ENCODE results near the gene EXTL2.
A peak's percentile ranks its signal among the peaks of the same experiment; 100 is the strongest.
"Not testable (repeated sequence)": the region's sequence is repeated elsewhere in the genome, so short reads cannot be mapped to it uniquely, and the experiment has no call there.

EXTL2 gene

DNA sequence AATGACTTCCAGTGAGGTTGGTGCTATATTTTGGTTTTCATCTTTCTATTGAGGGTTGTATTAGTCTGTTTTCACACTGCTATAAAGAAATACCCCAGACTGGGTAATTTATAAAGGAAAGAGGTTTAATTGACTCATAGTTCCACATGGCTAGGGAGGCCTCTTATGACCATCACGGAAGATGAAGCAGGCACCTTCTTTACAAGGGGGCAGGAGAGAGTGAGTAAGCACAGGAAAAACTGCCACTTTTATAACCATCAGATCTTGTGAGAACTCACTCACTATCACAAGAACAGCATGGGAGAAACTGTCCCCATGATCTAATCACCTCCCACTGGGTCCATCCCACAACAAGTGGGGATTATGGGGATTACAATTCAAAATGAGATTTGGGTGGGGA, 5.6 kb downstream of the EXTL2 start:
- H3K4me3 ChIP-seq (ENCODE audit: low read depth, low read length); CTCF ChIA-PET; H3K9me3 ChIP-seq (ENCODE audit: control insufficient read depth, insufficient read depth, low read depth, low read length); H3K27ac ChIP-seq (ENCODE audit: extremely low read depth, low read depth, low read length); H3K4me1 ChIP-seq (ENCODE audit: control insufficient read depth, insufficient read depth, low read length); POLR2A ChIA-PET: not testable (repeated sequence)
- H3K36me3 ChIP-seq (ENCODE audit: control insufficient read depth in 2 of 2, insufficient read depth in 1 of 2, low read length in 2 of 2): peaks cover 0 to 10% of the 10 kb centered on the region in 2 experiments; a peak in 1 of 3 replicates

GRCh38 chr1:100883963-100884362, 10.7 kb downstream of the EXTL2 start:
- Histone ChIP-seq H3K4me1 (ENCODE audit: control insufficient read depth, insufficient read depth, low read length) (peaks cover 3% of the 10 kb centered on the region; the same call in 1 of the 2 replicates), H3K9me3 (ENCODE audit: control insufficient read depth, insufficient read depth, low read depth, low read length) (no peaks in the 10 kb centered on the region), H3K4me3 (ENCODE audit: low read depth, low read length) (no peak overlapping the region), H3K27ac (ENCODE audit: extremely low read depth, low read depth, low read length) (no peak overlapping the region), H3K36me3 (ENCODE audit: control insufficient read depth in 2 of 2, insufficient read depth in 1 of 2, low read length in 2 of 2) (peaks cover 0 to 5% of the 10 kb centered on the region in 2 experiments; a peak in 1 of 3 replicates)
- POLR2A ChIA-PET: no interaction called here
- TF ChIP-seq SP7 (tag by site-specific recombination; IDR thresholded peaks at IDR 0.05): peak; percentile 92
- TF ChIP-seq PRDM1 (tag by site-specific recombination; IDR thresholded peaks at IDR 0.05): peak; percentile 69
- TF ChIP-seq ZEB2 (tag by site-specific recombination; IDR thresholded peaks at IDR 0.05): no peak
- peak; percentile 94 for TF ChIP-seq FEZF1 (tag by site-specific recombination; IDR thresholded peaks at IDR 0.05)
- TF ChIP-seq, protein P1, sequence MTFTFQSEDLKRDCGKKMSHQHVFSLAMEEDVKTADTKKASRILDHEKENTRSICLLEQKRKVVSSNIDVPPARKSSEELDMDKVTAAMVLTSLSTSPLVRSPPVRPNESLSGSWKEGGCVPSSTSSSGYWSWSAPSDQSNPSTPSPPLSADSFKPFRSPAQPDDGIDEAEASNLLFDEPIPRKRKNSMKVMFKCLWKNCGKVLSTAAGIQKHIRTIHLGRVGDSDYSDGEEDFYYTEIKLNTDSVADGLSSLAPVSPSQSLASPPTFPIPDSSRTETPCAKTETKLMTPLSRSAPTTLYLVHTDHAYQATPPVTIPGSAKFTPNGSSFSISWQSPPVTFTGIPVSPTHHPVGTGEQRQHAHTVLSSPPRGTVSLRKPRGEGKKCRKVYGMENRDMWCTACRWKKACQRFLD (tag by site-specific recombination; IDR thresholded peaks at IDR 0.05): no peak
- peak; percentile 90 for TF ChIP-seq ZNF394 (tag by site-specific recombination; IDR thresholded peaks at IDR 0.05; ENCODE audit: borderline replicate concordance)
- TF ChIP-seq ZSCAN30 (tag by site-specific recombination; IDR thresholded peaks at IDR 0.05): peak; percentile 34; the same call in 1 of the 2 replicates
- no peak for TF ChIP-seq EGR2 (tag by site-specific recombination; IDR thresholded peaks at IDR 0.05; ENCODE audit: low read depth)
- no peak for TF ChIP-seq MZF1 (tag by site-specific recombination; IDR thresholded peaks at IDR 0.05; ENCODE audit: borderline replicate concordance)
- TF ChIP-seq, protein P2, sequence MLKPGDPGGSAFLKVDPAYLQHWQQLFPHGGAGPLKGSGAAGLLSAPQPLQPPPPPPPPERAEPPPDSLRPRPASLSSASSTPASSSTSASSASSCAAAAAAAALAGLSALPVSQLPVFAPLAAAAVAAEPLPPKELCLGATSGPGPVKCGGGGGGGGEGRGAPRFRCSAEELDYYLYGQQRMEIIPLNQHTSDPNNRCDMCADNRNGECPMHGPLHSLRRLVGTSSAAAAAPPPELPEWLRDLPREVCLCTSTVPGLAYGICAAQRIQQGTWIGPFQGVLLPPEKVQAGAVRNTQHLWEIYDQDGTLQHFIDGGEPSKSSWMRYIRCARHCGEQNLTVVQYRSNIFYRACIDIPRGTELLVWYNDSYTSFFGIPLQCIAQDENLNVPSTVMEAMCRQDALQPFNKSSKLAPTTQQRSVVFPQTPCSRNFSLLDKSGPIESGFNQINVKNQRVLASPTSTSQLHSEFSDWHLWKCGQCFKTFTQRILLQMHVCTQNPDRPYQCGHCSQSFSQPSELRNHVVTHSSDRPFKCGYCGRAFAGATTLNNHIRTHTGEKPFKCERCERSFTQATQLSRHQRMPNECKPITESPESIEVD (tag by site-specific recombination; IDR thresholded peaks at IDR 0.05): peak; percentile 42; the same call in 1 of the 2 replicates
- TF ChIP-seq ZNF416 (tag by site-specific recombination; IDR thresholded peaks at IDR 0.05): no peak
- TF ChIP-seq ZNF529 (tag by site-specific recombination; IDR thresholded peaks at IDR 0.05; ENCODE audit: insufficient replicate concordance): no peak
- TF ChIP-seq ZNF843 (tag by site-specific recombination; IDR thresholded peaks at IDR 0.05): no peak
- peak; percentile 87 for TF ChIP-seq INSM2 (tag by site-specific recombination; IDR thresholded peaks at IDR 0.05)
- peak; percentile 38; the same call in 1 of the 2 replicates for TF ChIP-seq ZNF366 (tag by site-specific recombination; conservative IDR thresholded peaks at IDR 0.05)
- TF ChIP-seq ZNF335 (tag by site-specific recombination; conservative IDR thresholded peaks at IDR 0.05): 0 out of 2 replicates have a peak, but pooled peaks have one; percentile 12
- 0 out of 2 replicates have a peak, but pooled peaks have one; percentile 67 for TF ChIP-seq TRIM28 (IDR thresholded peaks at IDR 0.05; ENCODE audit: borderline replicate concordance, low read length)
- TF ChIP-seq ZNF558 (tag by site-specific recombination; IDR thresholded peaks at IDR 0.05): no peak
- TF ChIP-seq ZIC2 (tag by site-specific recombination; IDR thresholded peaks at IDR 0.05): peak; percentile 28; the same call in 1 of the 2 replicates
- no peak for TF ChIP-seq ZNF133 (tag by site-specific recombination; IDR thresholded peaks at IDR 0.05)
- TF ChIP-seq ZBTB17 (tag by site-specific recombination; IDR thresholded peaks at IDR 0.05): peak; percentile 55; the same call in 1 of the 2 replicates
- 0 out of 2 replicates have a peak, but pooled peaks have one; percentile 24 for TF ChIP-seq ZNF24 (tag by site-specific recombination; IDR thresholded peaks at IDR 0.05)
- peak; percentile 75; the same call in 1 of the 2 replicates for TF ChIP-seq ZNF184 (tag by site-specific recombination; IDR thresholded peaks at IDR 0.05)
- peak; percentile 57; the same call in 1 of the 2 replicates for TF ChIP-seq ZNF629 (tag by site-specific recombination; IDR thresholded peaks at IDR 0.05)
- TF ChIP-seq ZNF223 (tag by site-specific recombination; IDR thresholded peaks at IDR 0.05): no peak
- TF ChIP-seq ZFP69B (tag by site-specific recombination; IDR thresholded peaks at IDR 0.05): no peak
- no peak for TF ChIP-seq ZNF426 (tag by site-specific recombination; IDR thresholded peaks at IDR 0.05)
- peak; percentile 38; the same call in 1 of the 2 replicates for TF ChIP-seq REST (tag by site-specific recombination; IDR thresholded peaks at IDR 0.05)
- no peak for TF ChIP-seq KLF10 (tag by site-specific recombination; IDR thresholded peaks at IDR 0.05)
- CTCF ChIA-PET: interaction anchor here (0.6 kb wide), 1 partner anchor 553 kb away, joined by 3 read pairs; no protein-coding TSS in a partner anchor
